Keratinocyte (primary cell): ENCODE results near the gene INSYN2A.

Experiments used
- EZH2 ChIP-seq: IDR thresholded peaks from one replicate; pipeline ENCODE4 v1.6.1; 2012; ENCODE audit warnings: inconsistent platforms, mild to moderate bottlenecking, low read length, moderate library complexity
- TF ChIP-seq, protein P1 (sequence below), 3 experiments: IDR thresholded peaks in 1 of 3; conservative IDR thresholded peaks in 1 of 3; optimal IDR thresholded peaks in 1 of 3; 2 replicates in 2 of 3; 3 replicates in 1 of 3; pipeline versions ENCODE3 to v1.5.1; 2011; ENCODE audit warnings: low read length in 3 of 3, mild to moderate bottlenecking in 3 of 3, moderate library complexity in 2 of 3, control low read depth in 1 of 3, inconsistent platforms in 1 of 3; ENCODE audit not compliant: insufficient read depth in 2 of 3; ENCODE audit errors: extremely low read depth in 1 of 3

GRCh38 chr10:127146661-127147060 lies 49.7 kb downstream of the INSYN2A start:
- TF ChIP-seq, protein P1, sequence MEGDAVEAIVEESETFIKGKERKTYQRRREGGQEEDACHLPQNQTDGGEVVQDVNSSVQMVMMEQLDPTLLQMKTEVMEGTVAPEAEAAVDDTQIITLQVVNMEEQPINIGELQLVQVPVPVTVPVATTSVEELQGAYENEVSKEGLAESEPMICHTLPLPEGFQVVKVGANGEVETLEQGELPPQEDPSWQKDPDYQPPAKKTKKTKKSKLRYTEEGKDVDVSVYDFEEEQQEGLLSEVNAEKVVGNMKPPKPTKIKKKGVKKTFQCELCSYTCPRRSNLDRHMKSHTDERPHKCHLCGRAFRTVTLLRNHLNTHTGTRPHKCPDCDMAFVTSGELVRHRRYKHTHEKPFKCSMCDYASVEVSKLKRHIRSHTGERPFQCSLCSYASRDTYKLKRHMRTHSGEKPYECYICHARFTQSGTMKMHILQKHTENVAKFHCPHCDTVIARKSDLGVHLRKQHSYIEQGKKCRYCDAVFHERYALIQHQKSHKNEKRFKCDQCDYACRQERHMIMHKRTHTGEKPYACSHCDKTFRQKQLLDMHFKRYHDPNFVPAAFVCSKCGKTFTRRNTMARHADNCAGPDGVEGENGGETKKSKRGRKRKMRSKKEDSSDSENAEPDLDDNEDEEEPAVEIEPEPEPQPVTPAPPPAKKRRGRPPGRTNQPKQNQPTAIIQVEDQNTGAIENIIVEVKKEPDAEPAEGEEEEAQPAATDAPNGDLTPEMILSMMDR (optimal IDR thresholded peaks at IDR 0.05 in 1 of 3, IDR thresholded peaks at IDR 0.05 in 1 of 3, conservative IDR thresholded peaks at IDR 0.05 in 1 of 3; ENCODE audit: extremely low read depth in 1 of 3, insufficient read depth in 2 of 3, low read length in 3 of 3): no peak
- no peak for TF ChIP-seq EZH2
